H54 (cell line): ENCODE measurements around the gene LRRC14B.

Experiments
- DNase-seq: peaks from one replicate; pipeline ENCODE4 v3.0.0; 2011; ENCODE audit warnings: low spot score, mixed read lengths; ENCODE audit not compliant: insufficient read length
- FAIRE-seq: peaks from 3 replicates; lab custom pipeline; 2011; peaks lifted over from hg19 to GRCh38; lab: Jason Lieb, UNC
- POLR2A ChIP-seq: IDR thresholded peaks from 2 replicates; pipeline ENCODE4 v1.6.1; 2011; ENCODE audit warnings: low read depth, mild to moderate bottlenecking, low read length

Gene LRRC14B

DNA sequence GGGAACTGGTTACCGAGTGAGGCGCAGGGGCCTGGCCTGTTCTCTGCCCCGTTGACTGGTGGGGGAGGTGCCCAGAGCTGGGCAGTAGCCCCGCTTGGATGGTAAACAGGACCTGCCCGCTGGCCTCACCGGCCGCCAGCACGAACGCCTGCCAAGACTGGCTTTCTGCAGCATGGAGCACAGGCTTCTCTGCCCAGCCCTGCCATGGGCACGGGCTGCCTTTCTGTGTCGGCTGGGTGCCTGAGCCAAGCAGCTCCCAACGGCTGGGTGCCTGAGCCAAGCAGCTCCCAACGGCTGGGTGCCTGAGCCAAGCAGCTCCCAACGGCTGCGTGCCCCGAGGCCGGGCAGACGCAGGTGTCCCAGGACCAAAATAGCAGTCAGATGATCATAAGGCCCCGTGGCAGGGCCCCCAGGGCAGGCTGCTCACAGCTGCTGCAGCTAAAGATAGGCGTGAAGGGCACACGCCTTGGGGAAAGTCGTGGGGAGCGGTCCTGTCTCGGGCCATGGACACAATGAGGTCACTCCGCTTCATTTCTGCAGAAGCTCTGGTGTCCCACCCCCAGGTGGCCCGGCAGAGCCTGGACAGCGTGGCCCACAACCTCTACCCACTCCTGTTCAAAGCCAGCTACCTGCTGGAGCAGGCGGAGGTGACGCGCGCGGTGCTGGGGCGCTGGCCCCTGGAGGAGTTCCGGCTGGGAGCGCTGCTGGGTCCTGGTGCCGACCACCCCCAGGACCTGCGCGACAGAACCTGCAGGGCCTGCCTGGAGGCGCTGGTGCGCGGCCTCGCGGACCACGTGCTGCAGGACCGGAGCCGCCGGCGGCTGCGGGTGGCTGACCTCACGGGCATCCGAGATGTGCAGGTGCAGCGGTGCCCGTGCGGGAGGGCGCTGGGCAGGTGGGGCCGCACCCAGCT lies at the start of gene LRRC14B:
Gene LRRC14B, plus strand, starts transcription at position 460 of the 913 bp plus-strand sequence. Its CDS starts 44 bp downstream, at position 504.
- FAIRE-seq: no peak
- DNase-seq: no peak

DNA sequence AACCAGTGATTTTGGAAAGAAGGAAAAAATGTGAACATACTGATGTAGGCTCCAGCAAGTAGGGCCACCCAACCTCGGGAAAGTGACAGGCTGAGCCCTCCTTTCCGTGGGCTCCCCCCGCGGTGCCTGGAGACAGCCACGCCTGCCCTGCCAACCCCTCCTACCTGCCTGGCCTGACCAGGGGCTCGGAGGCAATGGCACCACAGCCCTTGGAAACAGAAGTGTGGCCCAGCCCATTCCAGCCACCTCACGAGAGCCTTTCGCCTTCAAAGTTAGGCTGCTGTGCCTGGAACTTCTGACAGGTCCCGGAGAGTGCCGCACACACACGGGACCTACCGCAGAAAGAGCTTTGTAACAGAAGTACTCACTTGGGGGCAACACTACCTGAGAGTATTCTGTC lies 49.5 kb upstream of the LRRC14B start:
- no peak for TF ChIP-seq POLR2A
- FAIRE-seq (no peak), DNase-seq (no peak)

More for the DNA sequence above, at the start of gene LRRC14B:
- no peak for TF ChIP-seq POLR2A

DNA sequence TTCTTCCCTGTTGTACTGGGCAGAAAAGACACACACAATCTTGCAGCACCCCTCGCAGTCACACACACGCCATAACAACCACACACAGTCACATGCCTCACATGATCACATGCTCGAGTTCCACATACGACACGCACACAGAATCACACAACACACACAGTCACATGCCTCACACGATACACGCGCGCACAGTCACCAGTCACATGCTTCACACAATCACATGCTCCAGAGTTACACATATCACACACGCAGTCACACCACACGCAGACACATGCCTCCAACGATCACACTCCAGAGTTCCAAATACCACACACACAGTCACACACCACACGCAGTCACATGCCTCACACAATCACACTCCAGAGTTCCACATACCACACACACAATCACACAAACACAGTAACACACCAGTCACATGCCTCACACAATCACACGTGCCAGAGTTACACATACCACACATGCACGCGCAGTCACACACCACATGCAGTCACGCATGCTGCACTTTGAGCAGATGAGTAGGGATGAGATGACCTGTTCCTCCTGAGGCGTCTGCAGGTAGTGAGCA lies 49.0 kb upstream of the LRRC14B start:
- TF ChIP-seq POLR2A: no peak
- FAIRE-seq (no peak), DNase-seq (no peak)

DNA sequence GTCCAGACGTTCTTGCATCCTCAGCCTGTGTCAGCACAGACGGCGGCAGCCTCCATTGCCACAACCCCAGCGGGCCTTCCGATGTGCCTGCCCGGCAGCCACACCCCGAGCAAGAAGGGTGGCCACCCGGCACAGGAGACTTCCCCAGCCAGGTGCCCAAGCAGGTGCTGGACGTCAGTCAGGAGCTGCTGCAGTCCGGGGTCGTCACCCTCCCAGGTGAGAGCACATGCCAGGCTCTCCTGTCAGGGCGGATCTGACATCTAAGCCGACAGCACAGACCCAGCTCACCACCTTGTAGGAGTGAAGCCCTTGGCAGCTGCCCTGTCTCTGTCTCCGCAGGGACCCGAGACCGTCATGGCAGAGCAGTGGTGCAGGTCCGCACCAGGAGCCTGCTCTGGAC lies 48.3 kb upstream of the LRRC14B start:
- TF ChIP-seq POLR2A: no peak
- DNase-seq: no peak
- FAIRE-seq: no peak

DNA sequence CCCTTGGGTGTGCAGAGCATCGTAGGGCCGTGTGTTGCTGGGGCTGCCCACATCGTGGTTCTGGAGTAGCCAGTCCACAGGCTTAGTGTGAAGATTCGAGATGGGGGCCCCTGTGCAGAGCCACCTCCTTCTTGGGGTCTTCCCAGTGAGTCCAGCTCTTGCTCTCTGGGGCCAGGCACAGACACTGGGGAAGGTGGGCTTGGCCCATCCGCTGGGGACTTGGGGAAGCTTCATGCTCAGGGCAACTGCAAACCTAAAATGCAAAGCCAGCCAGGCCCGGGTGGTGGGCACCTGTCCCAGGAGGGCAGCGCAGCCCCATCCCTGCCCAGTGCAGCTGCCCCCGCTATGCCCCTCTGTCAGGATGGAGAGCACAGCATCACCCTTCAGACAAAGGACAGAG lies 46.4 kb upstream of the LRRC14B start:
- FAIRE-seq (no peak), DNase-seq (no peak)
- TF ChIP-seq POLR2A: no peak

DNA sequence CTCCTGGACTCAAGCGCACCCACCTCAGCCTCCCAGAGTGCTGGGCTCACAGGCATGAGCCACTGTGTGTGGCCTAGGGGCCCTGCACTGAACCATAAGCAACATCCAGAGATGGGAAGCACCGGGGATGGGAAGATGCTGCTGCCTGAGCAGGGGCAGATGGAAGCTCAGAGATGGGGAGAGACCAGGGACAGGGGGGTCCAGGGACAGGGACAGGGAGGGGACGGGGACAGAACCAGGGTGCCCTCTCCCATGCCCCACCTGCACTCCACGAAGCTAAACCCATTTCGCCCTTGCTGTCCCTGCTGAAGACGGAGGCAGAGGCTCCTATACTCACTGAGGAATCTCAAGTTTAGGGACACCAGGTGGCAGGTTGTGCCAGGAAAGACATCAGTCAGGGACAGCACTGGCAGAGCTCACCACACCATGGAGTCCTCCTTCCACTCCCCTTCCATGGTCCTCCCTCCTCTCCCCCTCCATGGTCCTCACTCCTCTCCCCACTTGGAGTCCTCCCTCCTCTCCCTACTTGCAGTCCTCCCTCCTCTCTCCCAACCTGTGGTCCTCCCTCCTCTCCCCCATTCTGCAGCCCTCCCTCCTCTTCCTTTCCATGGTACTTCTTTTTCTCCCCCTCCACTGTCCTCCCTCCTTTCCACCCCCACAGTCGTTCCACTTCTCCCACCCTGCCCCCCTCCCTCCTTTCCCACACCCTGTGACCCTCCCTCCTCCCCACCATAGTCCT lies 45.5 kb upstream of the LRRC14B start:
- no peak for DNase-seq
- FAIRE-seq: no peak
- no peak for TF ChIP-seq POLR2A

DNA sequence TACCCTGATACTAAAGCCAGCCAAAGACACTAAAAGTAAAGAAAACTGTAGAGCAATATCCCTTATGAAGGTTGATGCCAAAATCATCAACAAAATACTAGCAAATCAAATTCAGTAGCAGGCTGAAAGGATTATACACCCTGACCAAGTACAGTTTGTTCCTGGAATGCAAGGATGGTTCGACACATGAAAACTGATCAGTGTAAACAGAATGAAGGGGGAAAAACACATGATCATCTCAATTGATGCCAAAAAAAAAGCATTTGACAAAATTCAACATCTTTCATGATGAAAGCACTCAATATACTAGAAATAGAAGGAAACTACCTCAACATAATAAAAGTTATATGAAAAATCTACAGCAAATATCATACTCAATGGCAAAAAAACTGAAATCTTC lies 43.5 kb upstream of the LRRC14B start:
- no peak for FAIRE-seq
- DNase-seq: no peak
- TF ChIP-seq POLR2A: no peak

DNA sequence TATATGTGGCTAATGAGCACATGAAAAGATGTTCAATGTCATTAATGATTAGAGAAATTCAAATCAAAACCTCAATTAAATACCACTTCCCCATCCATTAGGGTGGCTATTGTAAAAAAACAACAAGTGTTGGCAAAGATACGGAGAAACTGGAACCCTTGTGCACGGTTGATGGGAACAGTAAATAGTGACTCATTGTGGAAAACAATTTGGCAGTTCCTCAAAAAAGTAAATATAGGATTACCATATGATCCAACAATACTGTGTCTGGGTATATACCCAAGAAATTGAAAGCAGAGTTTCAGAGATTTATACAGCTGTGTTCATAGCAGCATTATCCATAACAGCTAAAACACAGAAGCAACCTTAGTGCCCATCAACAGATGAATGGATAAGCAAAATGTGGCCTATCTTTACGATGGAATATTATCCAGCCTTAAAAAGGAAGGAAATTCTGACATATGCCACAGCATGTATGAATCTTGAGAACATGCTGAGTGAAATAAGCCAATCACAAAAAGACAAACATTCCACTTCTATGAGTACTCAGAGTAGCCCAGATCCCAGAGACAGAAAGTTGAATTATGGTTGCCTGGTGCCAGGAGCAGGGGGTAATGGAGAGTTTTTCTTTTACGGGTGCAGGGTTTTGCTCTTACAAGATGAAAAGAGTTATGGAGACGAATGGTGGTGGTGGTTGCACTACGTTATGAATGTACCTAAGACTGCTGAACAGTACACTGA lies 41.4 kb upstream of the LRRC14B start:
- TF ChIP-seq POLR2A: no peak
- FAIRE-seq (no peak), DNase-seq (no peak)

DNA sequence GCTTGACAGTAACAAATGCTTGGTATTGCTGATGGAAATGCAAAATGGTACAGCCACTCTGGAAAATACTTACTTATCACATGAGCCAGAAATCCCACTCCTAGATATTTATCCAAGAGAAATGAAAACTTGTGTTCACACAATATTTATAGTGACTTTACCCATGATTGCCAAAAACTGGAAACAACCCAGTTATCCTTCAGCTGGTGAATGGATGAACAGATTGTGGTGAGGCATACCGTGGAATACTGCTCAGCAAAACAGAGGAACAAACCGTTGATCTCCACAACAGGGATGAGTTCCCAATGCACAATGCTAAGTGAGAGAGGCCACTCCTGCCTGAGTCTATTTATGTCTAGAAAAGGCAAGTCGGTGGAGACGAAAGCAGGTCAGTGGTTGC lies 40.5 kb upstream of the LRRC14B start:
- FAIRE-seq (no peak), DNase-seq (no peak)
- no peak for TF ChIP-seq POLR2A

DNA sequence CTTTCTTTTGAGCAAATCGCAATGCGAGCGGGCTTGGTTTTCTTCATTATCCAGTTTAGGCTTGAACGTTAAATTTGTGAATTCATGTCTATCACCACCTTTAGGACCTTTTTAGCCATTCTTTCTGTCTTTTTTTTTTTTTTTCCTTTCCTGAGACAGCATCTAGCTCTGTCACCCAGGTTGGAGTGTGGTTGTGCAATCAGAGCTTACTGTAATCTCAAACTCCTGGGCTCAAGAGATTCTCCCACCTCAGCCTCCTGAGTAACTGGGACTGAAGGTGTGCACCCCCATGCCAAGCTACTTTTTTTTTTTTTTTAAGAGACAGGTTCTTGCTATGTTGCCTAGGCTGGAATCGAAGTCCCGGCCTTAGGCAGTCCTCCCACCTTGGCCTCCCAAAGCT lies 39.2 kb upstream of the LRRC14B start:
- no peak for FAIRE-seq
- no peak for TF ChIP-seq POLR2A
- DNase-seq: no peak

DNA sequence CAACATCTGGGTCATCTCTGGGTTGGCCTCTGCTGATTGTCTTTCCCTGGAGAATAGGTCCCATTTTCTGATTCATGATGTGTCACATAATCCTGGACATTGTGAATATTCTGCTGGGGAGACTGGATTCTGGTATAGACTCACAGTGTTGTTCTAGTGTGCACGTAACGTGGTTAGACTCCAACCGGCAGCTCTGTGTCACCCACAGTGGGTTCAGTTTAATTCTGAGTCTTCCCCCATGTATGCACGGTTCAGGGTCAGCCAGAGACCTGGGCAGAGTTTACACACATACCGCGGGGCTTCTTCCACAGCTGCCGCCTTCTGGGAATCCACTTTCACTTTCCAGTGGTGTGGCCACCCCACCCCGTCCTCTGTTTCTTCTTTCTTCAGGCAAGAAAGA lies 38.0 kb upstream of the LRRC14B start:
- no peak for TF ChIP-seq POLR2A
- DNase-seq (no peak), FAIRE-seq (no peak)

DNA sequence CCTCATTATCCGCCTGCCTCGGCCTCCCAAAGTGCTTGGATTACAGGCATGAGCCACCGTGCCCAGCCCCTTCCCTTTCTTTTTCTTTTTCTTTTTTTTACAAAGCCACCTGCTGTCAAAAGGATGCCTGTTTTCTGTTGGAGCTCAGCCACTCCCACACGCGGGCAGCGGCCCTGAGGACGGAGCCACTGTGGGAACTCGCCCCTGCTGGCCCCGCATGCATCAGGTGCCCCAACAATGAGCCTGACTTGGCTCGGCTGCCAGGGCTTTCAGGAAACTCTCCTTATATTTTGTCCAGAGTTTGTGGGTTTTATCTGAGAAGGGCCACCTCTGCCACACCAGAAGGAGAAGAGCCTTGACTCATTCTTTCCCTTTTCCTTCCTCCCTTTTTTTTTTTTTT lies 37.1 kb upstream of the LRRC14B start:
- FAIRE-seq (no peak), DNase-seq (no peak)
- no peak for TF ChIP-seq POLR2A

DNA sequence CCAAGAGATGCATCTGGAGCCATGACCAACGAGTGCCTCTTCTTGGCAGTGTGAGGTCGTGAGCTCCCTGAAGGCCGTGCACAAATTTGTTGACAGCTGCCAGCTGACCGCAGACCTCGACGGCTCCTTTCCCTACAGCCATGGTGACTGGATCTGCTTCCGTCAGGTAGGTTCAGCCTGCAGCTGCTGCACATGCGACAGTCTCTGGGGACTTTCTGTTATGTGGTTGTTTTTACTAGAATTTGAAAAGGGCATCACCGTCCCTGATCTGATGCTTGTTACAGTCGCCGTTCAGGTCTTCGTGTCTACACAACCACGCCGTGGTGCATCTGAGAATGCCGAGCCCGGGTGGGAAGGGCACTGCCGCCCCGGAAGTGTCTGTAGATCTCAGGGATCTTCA lies 36.5 kb upstream of the LRRC14B start:
- FAIRE-seq (no peak), DNase-seq (no peak)
- TF ChIP-seq POLR2A: no peak
